Stimulated activated memory B cell treated with anti-CD40 and anti-IgM and Interleukin-4, amounts not matched to agents 10 μg/mL and 1 μg/mL and 100 μg/mL, for 72 hours (primary cell): ENCODE data around the gene NFKB1.
"Not testable (repeated sequence)": the region's sequence is repeated elsewhere in the genome, so short reads cannot be mapped to it uniquely, and the experiment has no call there.

Source experiments
- ATAC-seq: fragments of 150-1000 bp; cut with Tn5 transposase; 2 replicates; pipeline ENCODE4 v1.10.0; 2021
- H3K27ac Mint-ChIP-seq: one replicate; pipeline ENCODE4 v1.8.0; 2022; ENCODE audit warnings: mild to moderate bottlenecking, mixed read lengths
- H3K27me3 Mint-ChIP-seq: one replicate; pipeline ENCODE4 v1.8.0; 2022; ENCODE audit warnings: mixed read lengths
- H3K36me3 Mint-ChIP-seq: one replicate; pipeline ENCODE4 v1.8.0; 2022; ENCODE audit warnings: mixed read lengths
- H3K4me1 Mint-ChIP-seq: one replicate; pipeline ENCODE4 v1.8.0; 2022; ENCODE audit warnings: mixed read lengths
- H3K4me3 Mint-ChIP-seq: one replicate; pipeline ENCODE4 v1.8.0; 2022; ENCODE audit warnings: mild to moderate bottlenecking, moderate library complexity, mixed read lengths
- H3K9me3 Mint-ChIP-seq: one replicate; pipeline ENCODE4 v1.8.0; 2022; ENCODE audit warnings: mixed read lengths

Gene NFKB1

DNA sequence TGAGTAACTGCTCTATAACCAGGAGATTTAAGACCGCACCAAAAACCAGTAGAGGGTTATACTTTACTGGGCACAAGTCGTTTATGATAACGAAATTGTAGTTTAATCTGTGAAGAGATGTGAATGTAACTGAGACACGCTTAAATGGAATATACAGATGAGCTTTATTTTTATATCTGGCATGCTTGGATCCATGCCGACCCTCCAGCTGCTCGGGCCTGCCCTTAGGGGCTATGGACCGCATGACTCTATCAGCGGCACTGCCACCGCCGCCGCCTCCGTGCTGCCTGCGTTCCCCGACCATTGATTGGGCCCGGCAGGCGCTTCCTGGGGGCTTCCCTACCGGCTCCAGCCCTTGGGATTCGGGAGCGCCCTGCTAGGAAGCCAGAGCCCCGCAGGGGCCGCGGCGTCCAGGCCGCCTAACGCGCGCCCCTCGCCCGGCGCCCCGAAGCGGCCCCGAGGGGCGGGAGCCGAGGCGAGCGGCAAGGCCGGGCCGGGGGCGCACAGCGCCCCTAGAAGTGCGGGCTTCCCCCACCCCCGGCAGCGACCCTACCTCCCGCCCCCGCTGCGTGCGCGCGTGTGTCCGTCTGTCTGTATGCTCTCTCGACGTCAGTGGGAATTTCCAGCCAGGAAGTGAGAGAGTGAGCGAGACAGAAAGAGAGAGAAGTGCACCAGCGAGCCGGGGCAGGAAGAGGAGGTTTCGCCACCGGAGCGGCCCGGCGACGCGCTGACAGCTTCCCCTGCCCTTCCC, at the start of gene NFKB1:
Gene NFKB1 (plus strand): TSS at position 664 of the 751 bp plus-strand sequence. CDS start 24,160 bp downstream, outside the sequence.
- H3K9me3 Mint-ChIP-seq: no peaks in the 10 kb centered on the region
- ATAC-seq: peak; percentile 82
- peak within 1 kb of the TSS; percentile 97 for H3K4me3 Mint-ChIP-seq
- H3K27ac Mint-ChIP-seq: peak within 1 kb of the TSS; percentile 98
- peaks cover 23% of the 10 kb centered on the region for H3K36me3 Mint-ChIP-seq
- peaks cover 31% of the 10 kb centered on the region for H3K4me1 Mint-ChIP-seq
- H3K27me3 Mint-ChIP-seq: no peaks in the 10 kb centered on the region

DNA sequence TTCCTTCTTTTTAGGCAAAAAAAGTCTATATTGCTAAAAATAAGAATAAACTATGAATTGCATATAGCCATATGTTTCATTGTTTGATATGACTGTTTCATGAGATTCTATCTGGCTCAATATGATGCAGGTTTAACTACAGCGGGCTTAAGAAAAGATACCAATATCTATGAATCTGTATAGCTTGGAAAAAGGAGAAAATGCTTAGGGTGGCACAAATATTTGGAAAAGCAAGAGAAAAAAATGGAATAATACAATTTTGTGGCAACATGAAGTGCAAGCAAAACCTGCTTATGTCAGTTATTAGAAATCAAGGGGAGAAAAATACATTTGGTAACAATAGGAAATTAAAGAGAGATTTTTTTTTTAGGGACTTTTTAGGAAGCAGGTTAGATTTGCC, 48.3 kb upstream of the NFKB1 start:
- Mint-ChIP-seq H3K4me3 (no peak overlapping the region), H3K9me3 (no peaks in the 10 kb centered on the region), H3K27ac (no peak overlapping the region), H3K27me3 (no peaks in the 10 kb centered on the region), H3K36me3 (no peaks in the 10 kb centered on the region), H3K4me1 (peaks cover 6% of the 10 kb centered on the region)
- no peak for ATAC-seq

DNA sequence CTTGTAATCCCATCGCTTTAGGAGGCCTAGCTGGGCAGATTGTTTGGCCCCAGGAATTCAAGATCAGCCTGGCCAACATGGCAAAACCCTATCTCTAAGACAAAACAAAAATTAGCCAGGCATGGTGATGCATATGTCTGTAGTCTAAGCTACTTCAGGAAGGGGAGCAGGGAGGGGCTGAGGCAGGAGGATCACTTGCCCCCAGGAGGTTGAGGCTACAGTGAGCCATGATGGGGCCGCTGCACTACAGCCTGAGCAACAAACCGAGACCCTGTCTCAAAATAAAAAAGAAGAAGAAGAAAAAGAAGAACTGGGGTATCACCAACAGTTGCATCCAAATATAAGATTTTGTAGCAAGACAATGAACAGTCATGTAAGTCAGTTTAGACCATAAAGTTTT, 47.3 kb upstream of the NFKB1 start:
- H3K27ac Mint-ChIP-seq: no peak overlapping the region
- H3K9me3 Mint-ChIP-seq: no peaks in the 10 kb centered on the region
- ATAC-seq: no peak
- H3K36me3 Mint-ChIP-seq: no peaks in the 10 kb centered on the region
- peaks cover 6% of the 10 kb centered on the region for H3K4me1 Mint-ChIP-seq
- H3K4me3 Mint-ChIP-seq: no peak overlapping the region
- H3K27me3 Mint-ChIP-seq: no peaks in the 10 kb centered on the region

DNA sequence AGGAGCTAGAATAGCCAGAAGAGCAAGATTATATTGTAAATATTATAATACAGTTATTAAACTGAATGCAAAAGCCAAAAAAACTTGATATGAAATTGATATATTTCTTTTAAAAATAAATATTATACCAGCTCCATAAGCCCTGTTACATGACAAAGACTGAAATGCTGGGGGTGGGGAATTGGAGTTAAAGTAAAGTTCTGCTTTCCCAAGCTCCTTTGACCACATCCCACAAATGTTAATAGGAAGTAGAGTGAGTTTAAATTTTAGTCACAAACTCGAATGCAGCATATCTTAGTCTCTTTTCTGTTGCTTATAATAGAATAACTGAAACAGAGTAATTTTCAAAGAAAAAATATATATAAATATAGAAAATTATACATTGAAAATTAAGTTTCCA, 46.9 kb upstream of the NFKB1 start:
- peaks cover 6% of the 10 kb centered on the region for H3K4me1 Mint-ChIP-seq
- H3K4me3 Mint-ChIP-seq: no peak overlapping the region
- no peaks in the 10 kb centered on the region for H3K9me3 Mint-ChIP-seq
- no peaks in the 10 kb centered on the region for H3K27me3 Mint-ChIP-seq
- H3K36me3 Mint-ChIP-seq: no peaks in the 10 kb centered on the region
- ATAC-seq: no peak
- H3K27ac Mint-ChIP-seq: no peak overlapping the region

- no peaks in the 10 kb centered on the region for H3K36me3 Mint-ChIP-seq
- no peak overlapping the region for H3K4me3 Mint-ChIP-seq
- H3K4me1 Mint-ChIP-seq: peaks cover 6% of the 10 kb centered on the region
- no peak overlapping the region for H3K27ac Mint-ChIP-seq
- H3K9me3 Mint-ChIP-seq: peaks cover 2% of the 10 kb centered on the region
- H3K27me3 Mint-ChIP-seq: no peaks in the 10 kb centered on the region
- ATAC-seq: no peak
These were observed 46.0 kb upstream of the NFKB1 start for GRCh38 chr4:102454981-102455685.

DNA sequence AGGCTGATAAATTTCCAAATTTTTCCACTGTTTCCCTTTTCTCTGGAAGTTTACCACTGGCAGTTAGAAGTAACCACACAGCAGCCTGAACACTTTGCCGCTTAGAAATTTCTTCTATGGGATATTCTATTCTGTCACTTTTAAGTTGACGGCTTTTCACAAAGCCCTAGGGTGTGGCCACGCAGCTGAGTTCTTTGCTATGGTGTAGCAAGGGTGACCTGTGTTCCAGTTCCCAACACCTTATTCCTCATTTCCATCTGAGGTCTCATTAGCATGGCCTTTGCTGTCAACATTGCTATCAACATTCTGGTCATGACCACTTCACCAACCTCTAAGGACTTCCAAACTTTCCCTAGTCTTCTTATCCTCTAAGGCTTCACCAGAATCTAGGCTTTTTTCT, 45.4 kb upstream of the NFKB1 start:
- no peaks in the 10 kb centered on the region for H3K36me3 Mint-ChIP-seq
- peaks cover 6% of the 10 kb centered on the region for H3K4me1 Mint-ChIP-seq
- H3K27ac Mint-ChIP-seq: no peak overlapping the region
- ATAC-seq: no peak
- H3K27me3 Mint-ChIP-seq: no peaks in the 10 kb centered on the region
- H3K9me3 Mint-ChIP-seq: peaks cover 7% of the 10 kb centered on the region
- H3K4me3 Mint-ChIP-seq: no peak overlapping the region

DNA sequence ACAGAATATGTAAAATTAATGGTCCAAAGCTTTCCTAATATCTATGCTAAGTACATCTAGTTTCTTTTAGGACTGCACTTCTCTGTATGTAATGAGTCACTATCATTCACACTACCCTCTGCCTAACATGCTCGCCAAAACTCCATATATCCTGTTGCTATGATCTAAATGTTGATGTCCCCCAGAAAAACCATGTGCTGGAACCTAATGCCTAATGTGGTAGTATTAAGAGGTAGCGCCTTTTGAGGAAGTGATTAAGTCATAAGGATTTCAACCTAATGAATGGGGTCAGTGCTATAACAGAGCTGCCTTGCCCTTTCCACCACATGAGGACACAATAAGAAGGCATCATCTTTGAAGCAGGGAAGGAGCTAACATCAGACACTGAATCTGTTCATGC, 34.9 kb upstream of the NFKB1 start:
- Mint-ChIP-seq H3K9me3 (peaks cover 8% of the 10 kb centered on the region), H3K27ac (no peak overlapping the region), H3K36me3 (no peaks in the 10 kb centered on the region), H3K27me3 (peaks cover 8% of the 10 kb centered on the region), H3K4me1 (no peaks in the 10 kb centered on the region), H3K4me3 (no peak overlapping the region)
- no peak for ATAC-seq

DNA sequence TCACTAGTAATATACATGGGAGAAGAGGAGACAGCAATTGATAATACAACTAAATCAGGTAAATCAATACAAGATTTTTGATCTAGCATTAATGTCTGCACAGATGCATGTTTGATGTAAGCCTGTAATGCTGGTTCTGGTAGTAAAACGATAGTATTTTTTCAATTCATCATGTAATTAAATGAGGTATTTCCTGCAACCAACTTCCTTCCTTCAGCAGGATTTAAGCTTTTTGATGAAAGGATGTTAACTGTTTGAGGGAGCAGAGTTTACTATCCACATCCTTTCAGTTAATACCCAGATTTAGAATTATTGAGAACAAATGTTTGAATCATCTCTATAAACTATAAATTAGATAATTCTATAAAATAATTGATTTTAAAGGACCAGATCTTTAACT, 31.4 kb upstream of the NFKB1 start:
- H3K27ac Mint-ChIP-seq: no peak overlapping the region
- H3K4me1 Mint-ChIP-seq: no peaks in the 10 kb centered on the region
- ATAC-seq: no peak
- peaks cover 8% of the 10 kb centered on the region for H3K27me3 Mint-ChIP-seq
- H3K36me3 Mint-ChIP-seq: peaks cover 8% of the 10 kb centered on the region
- no peaks in the 10 kb centered on the region for H3K9me3 Mint-ChIP-seq
- H3K4me3 Mint-ChIP-seq: no peak overlapping the region

GRCh38 chr4:102472441-102473013, 28.6 kb upstream of the NFKB1 start:
- Mint-ChIP-seq H3K36me3 (peaks cover 15% of the 10 kb centered on the region), H3K27me3 (no peaks in the 10 kb centered on the region), H3K4me1 (no peaks in the 10 kb centered on the region), H3K9me3 (peaks cover 10% of the 10 kb centered on the region), H3K27ac (no peak overlapping the region), H3K4me3 (no peak overlapping the region)
- ATAC-seq: no peak

DNA sequence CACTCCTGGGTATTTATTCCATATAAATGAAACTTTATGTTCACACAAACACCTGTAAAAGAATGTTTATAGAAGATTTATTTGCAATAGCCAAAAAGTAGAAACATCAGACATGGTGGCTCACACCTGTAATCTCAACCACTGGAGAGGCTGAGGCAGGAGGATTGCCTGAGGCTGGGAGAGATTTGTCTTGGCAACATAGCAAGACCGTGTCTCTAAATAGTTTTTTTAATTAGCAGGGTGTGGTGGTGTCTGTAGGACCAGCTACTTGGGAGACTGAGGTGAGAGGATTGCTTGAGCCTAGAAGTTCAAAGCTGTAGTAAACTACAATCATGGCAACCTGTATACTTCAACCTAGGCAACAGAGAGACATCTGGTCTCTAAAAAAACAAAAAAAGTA, 27.7 kb upstream of the NFKB1 start:
- H3K9me3 Mint-ChIP-seq: peaks cover 10% of the 10 kb centered on the region
- no peaks in the 10 kb centered on the region for H3K4me1 Mint-ChIP-seq
- no peaks in the 10 kb centered on the region for H3K27me3 Mint-ChIP-seq
- H3K36me3 Mint-ChIP-seq: peaks cover 15% of the 10 kb centered on the region
- no peak overlapping the region for H3K4me3 Mint-ChIP-seq
- no peak overlapping the region for H3K27ac Mint-ChIP-seq
- ATAC-seq: no peak

- H3K27ac Mint-ChIP-seq: no peak overlapping the region
- no peaks in the 10 kb centered on the region for H3K27me3 Mint-ChIP-seq
- peaks cover 26% of the 10 kb centered on the region for H3K36me3 Mint-ChIP-seq
- no peak for ATAC-seq
- no peak overlapping the region for H3K4me3 Mint-ChIP-seq
- H3K4me1 Mint-ChIP-seq: no peaks in the 10 kb centered on the region
- peaks cover 18% of the 10 kb centered on the region for H3K9me3 Mint-ChIP-seq
These were observed 26.2 kb upstream of the NFKB1 start for GRCh38 chr4:102474736-102475504.

- H3K4me3 Mint-ChIP-seq: no peak overlapping the region
- no peaks in the 10 kb centered on the region for H3K27me3 Mint-ChIP-seq
- no peak overlapping the region for H3K27ac Mint-ChIP-seq
- no peak for ATAC-seq
- no peaks in the 10 kb centered on the region for H3K4me1 Mint-ChIP-seq
- peaks cover 27% of the 10 kb centered on the region for H3K36me3 Mint-ChIP-seq
- H3K9me3 Mint-ChIP-seq: peaks cover 26% of the 10 kb centered on the region
These were observed 23.5 kb upstream of the NFKB1 start for GRCh38 chr4:102477657-102478056.

- peaks cover 27% of the 10 kb centered on the region for H3K36me3 Mint-ChIP-seq
- peaks cover 26% of the 10 kb centered on the region for H3K9me3 Mint-ChIP-seq
- H3K4me3 Mint-ChIP-seq: no peak overlapping the region
- no peaks in the 10 kb centered on the region for H3K27me3 Mint-ChIP-seq
- no peaks in the 10 kb centered on the region for H3K4me1 Mint-ChIP-seq
- ATAC-seq: no peak
- no peak overlapping the region for H3K27ac Mint-ChIP-seq
These were observed 23.0 kb upstream of the NFKB1 start for GRCh38 chr4:102478186-102478585.

DNA sequence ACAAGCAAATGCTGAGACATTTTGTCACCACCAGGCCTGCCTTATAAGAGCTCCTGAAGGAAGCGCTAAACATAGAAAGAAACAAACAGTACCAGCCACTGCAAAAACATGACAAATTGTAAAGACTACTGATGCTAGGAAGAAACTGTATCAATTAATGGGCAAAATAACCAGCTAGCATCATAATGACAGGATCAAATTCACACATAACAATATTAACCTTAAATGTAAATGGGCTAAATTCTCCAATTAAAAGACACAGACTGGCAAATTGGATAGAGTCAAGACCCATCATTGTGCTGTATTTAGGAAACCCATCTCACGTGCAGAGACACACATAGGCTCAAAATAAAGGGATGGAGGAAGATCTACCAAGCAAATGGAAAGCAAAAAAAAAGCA, 21.3 kb upstream of the NFKB1 start:
- H3K36me3 Mint-ChIP-seq: peaks cover 19% of the 10 kb centered on the region
- not testable (repeated sequence) for H3K27ac Mint-ChIP-seq, H3K4me3 Mint-ChIP-seq, H3K4me1 Mint-ChIP-seq, ATAC-seq, H3K27me3 Mint-ChIP-seq
- H3K9me3 Mint-ChIP-seq: peaks cover 26% of the 10 kb centered on the region

GRCh38 chr4:102483120-102483519, 18.0 kb upstream of the NFKB1 start:
- no peak overlapping the region for H3K4me3 Mint-ChIP-seq
- H3K27me3 Mint-ChIP-seq: no peaks in the 10 kb centered on the region
- peaks cover 16% of the 10 kb centered on the region for H3K9me3 Mint-ChIP-seq
- no peaks in the 10 kb centered on the region for H3K4me1 Mint-ChIP-seq
- H3K27ac Mint-ChIP-seq: no peak overlapping the region
- H3K36me3 Mint-ChIP-seq: peaks cover 12% of the 10 kb centered on the region
- ATAC-seq: no peak
